Erythroblast (primary cell): ENCODE results near the gene EIF3I.

Experiments
- GATA1 ChIP-seq: IDR thresholded peaks from 2 replicates; pipeline ENCODE4 v1.6.1; 2011; ENCODE audit warnings: low read depth, mild to moderate bottlenecking, control low read depth, low read length, moderate library complexity
- POLR2A ChIP-seq: IDR thresholded peaks from 2 replicates; pipeline ENCODE4 v1.6.1; 2011; ENCODE audit warnings: mild to moderate bottlenecking, low read length

GRCh38 chr1:32241001-32241763 lies 19.0 kb downstream of the EIF3I start:
- TF ChIP-seq GATA1 (no peak), POLR2A (no peak)
